HCT116 (cell line): ENCODE data around the gene SLC27A4. TPM values are rescaled to one million over a fixed set of nuclear protein-coding genes. Genes with fewer than 3 reads are reported as not detected.

Source experiments
- ATAC-seq: fragments of 200-7000 bp; cut with Tn5 transposase; 2 replicates; pipeline ENCODE4 v1.9.1; 2020; ENCODE audit warnings: mild to moderate bottlenecking, moderate library complexity
- BruUV-seq: library from RNA; stranded (reverse); fragments of 400-500 nt; replicated peaks from 2 replicates; lab custom pipeline; 2021; lab: Mats Ljungman, UMichigan
- CTCF ChIA-PET: fragments of 300-600 bp; sonication (Branson Sonifier 250); formaldehyde crosslinking; loops from one replicate; lab custom pipeline; 2021; ENCODE audit warnings: antibody characterized with exemption; lab: Charles Lee
- POLR2A ChIA-PET: fragments of 300-600, 350-600 bp; sonication (Branson Sonifier 250); formaldehyde crosslinking; loops from one replicate; lab custom pipeline; 2021; ENCODE audit warnings: antibody characterized with exemption; lab: Charles Lee
- RAD21 ChIA-PET, 2 experiments: fragments of 300-600 bp; sonication (Branson Sonifier 250); formaldehyde crosslinking; loops; one replicate each; lab custom pipeline; 2023; ENCODE audit warnings: low total read pairs in 2 of 2; ENCODE audit not compliant: uncharacterized antibody in 2 of 2, unreplicated experiment in 2 of 2, low non-redundant PET in 1 of 2; lab: Charles Lee
- DNase-seq: peaks from one replicate; pipeline ENCODE4 v3.0.0-alpha.2; 2010; ENCODE audit warnings: low read depth, low spot score
- H2AFZ ChIP-seq: fragments of 200-600 bp; shearing (Covaris generic), sonication (generic); 2 replicates; pipeline ENCODE4 v1.6.1; 2017; ENCODE audit warnings: low read depth, mixed run types, mixed read lengths, antibody characterized with exemption, low read length; ENCODE audit not compliant: poor library complexity, severe bottlenecking
- H3K27ac ChIP-seq: 2 replicates; pipeline ENCODE4 v1.5.1; 2012; ENCODE audit warnings: low read depth, low read length
- H3K27me3 ChIP-seq: fragments of 200-600 bp; sonication (generic); 2 replicates; pipeline ENCODE4 v1.6.1; 2016; ENCODE audit warnings: mixed run types, low read length, mixed read lengths; ENCODE audit not compliant: insufficient read depth
- H3K36me3 ChIP-seq, 2 experiments: fragments of 200-500 bp in 1 of 2; fragments of 200-600 bp in 1 of 2; sonication (Bioruptor generic) in 1 of 2; sonication (generic) in 1 of 2; 2 replicates each; pipeline versions ENCODE4 v1.5.1 to v1.6.1; 2014 to 2016; ENCODE audit warnings: low read length in 2 of 2, inconsistent platforms in 1 of 2, mixed read lengths in 1 of 2, mixed run types in 1 of 2; ENCODE audit not compliant: insufficient read depth in 2 of 2, control insufficient read depth in 1 of 2
- H3K4me1 ChIP-seq, 2 experiments: fragments of 200-600 bp in 1 of 2; sonication (generic) in 1 of 2; 2 replicates each; pipeline versions ENCODE4 v1.5.1 to v1.6.1; 2012 to 2017; ENCODE audit warnings: low read length in 2 of 2, inconsistent platforms in 1 of 2, mild to moderate bottlenecking in 1 of 2, mixed read lengths in 1 of 2, mixed run types in 1 of 2, moderate library complexity in 1 of 2; ENCODE audit not compliant: insufficient read depth in 2 of 2, control insufficient read depth in 1 of 2
- H3K4me2 ChIP-seq: fragments of 200-600 bp; sonication (generic); 2 replicates; pipeline ENCODE4 v1.6.1; 2017; ENCODE audit warnings: mixed run types, low read length, mixed read lengths
- H3K4me3 ChIP-seq, 2 experiments: fragments of 200-600 bp in 1 of 2; sonication (generic) in 1 of 2; replicated peaks in 1 of 2; 2 replicates each; pipeline ENCODE4 v1.5.1; 2011 to 2016; ENCODE audit warnings: low read length in 2 of 2, control low read depth in 1 of 2, low read depth in 1 of 2, mild to moderate bottlenecking in 1 of 2, mixed read lengths in 1 of 2, mixed run types in 1 of 2
- H3K79me2 ChIP-seq: fragments of 200-600 bp; sonication (generic); 2 replicates; pipeline ENCODE4 v1.6.1; 2017; ENCODE audit warnings: mild to moderate bottlenecking, mixed run types, low read length, moderate library complexity, mixed read lengths; ENCODE audit not compliant: insufficient read depth
- H3K9ac ChIP-seq: fragments of 200-600 bp; sonication (generic); 2 replicates; pipeline ENCODE4 v1.6.1; 2016; ENCODE audit warnings: low read length, mixed read lengths
- H3K9me2 ChIP-seq: fragments of 200-600 bp; sonication (generic), shearing (Covaris generic); 2 replicates; pipeline ENCODE4 v1.6.1; 2017; ENCODE audit warnings: mixed run types, mild to moderate bottlenecking, moderate library complexity; ENCODE audit not compliant: insufficient read depth
- H3K9me3 ChIP-seq, 2 experiments: fragments of 200-500 bp in 1 of 2; fragments of 200-600 bp in 1 of 2; sonication (Bioruptor generic) in 1 of 2; sonication (generic) in 1 of 2; 2 replicates each; pipeline ENCODE4 v1.6.1; 2014 to 2017; ENCODE audit warnings: low read length in 2 of 2, mixed read lengths in 2 of 2, inconsistent platforms in 1 of 2, low read depth in 1 of 2, mild to moderate bottlenecking in 1 of 2, mixed run types in 1 of 2, moderate library complexity in 1 of 2; ENCODE audit not compliant: control insufficient read depth in 1 of 2, insufficient read depth in 1 of 2
- H4K20me1 ChIP-seq: fragments of 200-600 bp; sonication (generic), shearing (Covaris generic); 2 replicates; pipeline ENCODE4 v1.6.1; 2017; ENCODE audit warnings: mixed run types, mild to moderate bottlenecking, moderate library complexity; ENCODE audit not compliant: insufficient read depth
- CBX3 ChIP-seq: IDR thresholded peaks from 2 replicates; pipeline ENCODE4 v1.6.1; 2012; ENCODE audit warnings: low read depth
- CEBPB ChIP-seq: IDR thresholded peaks from 2 replicates; pipeline ENCODE4 v1.6.1; 2012; ENCODE audit warnings: low read depth
- EGR1 ChIP-seq: IDR thresholded peaks from 2 replicates; pipeline ENCODE4 v1.6.1; 2012; ENCODE audit warnings: low read depth
- ELF1 ChIP-seq: IDR thresholded peaks from 2 replicates; pipeline ENCODE4 v1.6.1; 2012; ENCODE audit warnings: low read depth, borderline replicate concordance
- EZH2phosphoT487 ChIP-seq: fragments of 200-600 bp; IDR thresholded peaks from 2 replicates; pipeline ENCODE4 v1.6.1; 2018; ENCODE audit warnings: antibody characterized with exemption, borderline replicate concordance
- FOSL1 ChIP-seq: IDR thresholded peaks from 2 replicates; pipeline ENCODE4 v1.6.1; 2012; ENCODE audit warnings: low read depth
- POLR2A ChIP-seq: IDR thresholded peaks from 2 replicates; pipeline ENCODE4 v1.7.0; 2011; ENCODE audit warnings: borderline replicate concordance; ENCODE audit not compliant: insufficient read depth, insufficient read length; ENCODE audit errors: extremely low read depth
- POLR2AphosphoS5 ChIP-seq: IDR thresholded peaks from 2 replicates; pipeline ENCODE4 v1.6.1; 2011; ENCODE audit warnings: mild to moderate bottlenecking, low read depth, low read length, moderate library complexity
- SRF ChIP-seq: IDR thresholded peaks from 2 replicates; pipeline ENCODE4 v1.6.1; 2012; ENCODE audit warnings: low read depth
- TCF7L2 ChIP-seq: IDR thresholded peaks from 2 replicates; pipeline ENCODE4 v1.7.0; 2011; ENCODE audit warnings: borderline replicate concordance, inconsistent platforms; ENCODE audit not compliant: insufficient read depth, insufficient read length; ENCODE audit errors: extremely low read depth
- ZFX ChIP-seq: fragments of 450-650 bp; IDR thresholded peaks from 2 replicates; pipeline ENCODE4 v1.6.1; 2017
- ZNF274 ChIP-seq: fragments of 200-500 bp; sonication (Bioruptor generic); IDR thresholded peaks from 2 replicates; pipeline ENCODE4 v1.6.1; 2014; ENCODE audit warnings: mild to moderate bottlenecking, low read depth, low read length, inconsistent platforms
- intact Hi-C: fragments of 100-400 bp; cut with micrococcal nuclease; formaldehyde crosslinking; loops from 2 replicates; pipeline ENCODE4 v1.10.0; 2022
- total RNA-seq: library from RNA; stranded (reverse); gene quantifications from one replicate; pipeline ENCODE4 v1.2.1, GENCODE V29; 2021; ENCODE audit not compliant: unreplicated experiment
- TF ChIP-seq, protein P1 (sequence below): IDR thresholded peaks from 2 replicates; pipeline ENCODE4 v1.6.1; 2011; ENCODE audit warnings: mild to moderate bottlenecking, low read length, moderate library complexity; ENCODE audit not compliant: insufficient replicate concordance; ENCODE audit errors: extremely low read depth
- TF ChIP-seq, protein P2 (sequence below), 3 experiments: fragments of 200-600 bp in 1 of 3; sonication (generic) in 1 of 3; IDR thresholded peaks in 2 of 3; conservative IDR thresholded peaks in 1 of 3; 2 replicates each; pipeline ENCODE4 v1.5.1; 2012 to 2017; ENCODE audit warnings: low read depth in 2 of 3, low read length in 2 of 3, antibody characterized with exemption in 1 of 3, borderline replicate concordance in 1 of 3, control low read depth in 1 of 3, mild to moderate bottlenecking in 1 of 3, mixed read lengths in 1 of 3, mixed run types in 1 of 3, moderate library complexity in 1 of 3; ENCODE audit not compliant: insufficient read depth in 1 of 3

SLC27A4 gene
- total RNA-seq, 1 experiment from 2014 or later: 33.9 TPM

DNA sequence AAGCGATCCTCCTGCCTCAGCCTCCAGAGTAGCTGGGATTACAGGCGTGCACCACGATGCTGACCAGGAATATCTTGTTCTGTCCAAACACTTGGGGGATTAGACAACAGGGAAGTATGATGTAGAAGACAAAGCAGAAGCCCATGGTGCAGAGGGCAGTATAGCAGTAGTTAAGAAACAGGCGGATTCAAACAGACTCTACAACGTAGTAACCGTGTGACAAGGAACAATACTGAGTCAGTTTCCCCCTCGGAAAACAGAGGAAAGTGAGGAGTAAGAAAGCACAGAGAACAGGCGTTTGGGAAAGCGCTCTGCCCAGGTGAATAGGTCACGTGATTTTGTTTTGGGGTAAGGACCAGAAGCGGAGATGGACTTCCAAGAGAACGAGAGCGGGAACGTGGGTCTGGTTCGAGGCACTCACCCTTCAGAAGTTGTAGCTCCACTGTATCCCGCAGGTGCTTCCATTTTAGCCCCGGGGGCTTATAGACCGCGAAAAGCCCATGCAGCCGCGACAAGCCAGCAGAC, 18.4 kb upstream of the SLC27A4 start:
- Histone ChIP-seq H3K36me3 (peaks cover 10 to 20% of the 10 kb centered on the region in 2 experiments; a peak in 3 of 4 replicates), H4K20me1 (no peaks in the 10 kb centered on the region), H3K79me2 (peaks cover 38% of the 10 kb centered on the region), H3K4me1 (peaks cover 8 to 17% of the 10 kb centered on the region in 2 experiments), H3K9me3 (no peaks in the 10 kb centered on the region), H3K27ac (peak overlapping the region; percentile 93), H3K9ac (peak overlapping the region; percentile 85), H2AFZ (no peak overlapping the region), H3K9me2 (no peaks in the 10 kb centered on the region), H3K27me3 (no peaks in the 10 kb centered on the region), H3K4me2 (peak overlapping the region; percentile 89), H3K4me3 (peak overlapping the region; percentile 99 to 100)
- ChIA-PET RAD21 (no interaction called here), POLR2A (interaction anchor here (0.6 to 1.1 kb wide), 2 partner anchors 15 to 33 kb away, joined by 5 read pairs; no protein-coding TSS in a partner anchor), CTCF (no interaction called here)
- peak; percentile 82 for TF ChIP-seq POLR2A
- TF ChIP-seq ZFX: no peak
- ATAC-seq: peak; percentile 59
- TSS peak; percentile 85 for BruUV-seq
- intact Hi-C loops: loop anchor here (1.0 to 2.0 kb wide), 2 partner anchors 15 to 19 kb away; no protein-coding TSS in a partner anchor
- DNase-seq: no peak

DNA sequence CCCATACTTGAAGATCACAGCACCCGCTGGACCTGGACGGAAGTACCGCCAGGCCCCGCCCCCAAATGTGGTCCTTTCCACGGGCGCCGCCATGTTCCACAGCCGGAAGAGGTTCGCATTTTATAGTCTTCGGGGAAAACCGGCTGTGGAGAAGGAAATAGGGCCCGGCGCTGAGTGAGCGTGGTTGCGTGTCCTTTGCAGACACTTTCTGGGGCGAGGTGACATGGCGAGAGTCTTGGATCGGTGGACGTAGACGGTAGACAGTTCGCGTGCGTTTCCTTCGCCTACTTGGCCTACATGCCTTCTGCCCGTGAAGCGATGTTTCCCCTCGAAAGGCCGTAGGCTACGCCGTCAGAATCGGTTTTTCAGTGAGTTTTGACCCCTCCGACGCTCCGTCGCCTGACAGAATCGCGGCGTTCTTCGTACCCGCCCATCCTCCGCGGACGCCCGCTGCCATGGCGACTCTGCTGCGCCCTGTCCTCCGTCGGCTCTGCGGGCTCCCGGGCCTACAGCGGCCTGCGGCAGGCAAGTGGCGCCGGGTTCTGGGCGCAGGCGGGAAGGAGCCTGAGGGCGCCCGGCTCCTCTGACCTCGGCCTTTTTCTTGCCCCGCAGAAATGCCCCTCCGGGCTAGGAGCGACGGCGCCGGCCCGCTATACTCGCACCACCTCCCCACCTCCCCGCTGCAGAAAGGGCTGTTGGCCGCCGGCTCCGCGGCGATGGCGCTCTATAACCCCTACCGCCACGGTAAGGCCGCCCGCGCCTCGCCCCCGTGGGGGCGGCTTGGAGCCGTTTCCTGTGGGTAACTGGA, 17.7 kb upstream of the SLC27A4 start, which contains the start of the genes COQ4 and TRUB2:
Gene COQ4 (plus strand): TSS at position 436 of the 808 bp plus-strand sequence. CDS start 20 bp downstream, at position 456.
Gene TRUB2 (minus strand): TSS at position 44 of the 808 bp plus-strand sequence. CDS start 39 bp downstream, at position 5.
- Histone ChIP-seq H3K9me3 (no peaks in the 10 kb centered on the region), H3K4me3 (peak within 1 kb of the TSS; percentile 99 to 100), H3K4me2 (peak within 1 kb of the TSS; percentile 89), H3K9ac (peak within 1 kb of the TSS; percentile 85), H2AFZ (peak within 1 kb of the TSS; percentile 13), H3K27ac (peak within 1 kb of the TSS; percentile 93), H3K79me2 (peaks cover 38% of the 10 kb centered on the region), H3K9me2 (no peaks in the 10 kb centered on the region), H3K4me1 (peaks cover 8 to 19% of the 10 kb centered on the region in 2 experiments), H3K27me3 (no peaks in the 10 kb centered on the region), H4K20me1 (no peaks in the 10 kb centered on the region), H3K36me3 (peaks cover 6 to 18% of the 10 kb centered on the region in 2 experiments; a peak in 3 of 4 replicates)
- ChIA-PET POLR2A (interaction anchor here (1.1 kb wide), 1 partner anchor 15 kb away, joined by 5 read pairs; no protein-coding TSS in a partner anchor), RAD21 (no interaction called here), CTCF (no interaction called here)
- BruUV-seq: no TSS peak
- peak; percentile 92 for DNase-seq
- intact Hi-C loops: loop anchor here (1.0 to 2.0 kb wide), 2 partner anchors 16 to 19 kb away; no protein-coding TSS in a partner anchor
- ATAC-seq: peak; percentile 86
- TF ChIP-seq CBX3 (no peak), EZH2phosphoT487 (no peak), SRF (no peak), EGR1 (no peak), ZFX (peak; percentile 87; the same call in 1 of the 2 replicates), POLR2AphosphoS5 (peak; percentile 81), FOSL1 (no peak), POLR2A (peak; percentile 27), TCF7L2 (peak; percentile 89), ZNF274 (no peak), ELF1 (no peak), CEBPB (no peak)
- TF ChIP-seq, protein P1, sequence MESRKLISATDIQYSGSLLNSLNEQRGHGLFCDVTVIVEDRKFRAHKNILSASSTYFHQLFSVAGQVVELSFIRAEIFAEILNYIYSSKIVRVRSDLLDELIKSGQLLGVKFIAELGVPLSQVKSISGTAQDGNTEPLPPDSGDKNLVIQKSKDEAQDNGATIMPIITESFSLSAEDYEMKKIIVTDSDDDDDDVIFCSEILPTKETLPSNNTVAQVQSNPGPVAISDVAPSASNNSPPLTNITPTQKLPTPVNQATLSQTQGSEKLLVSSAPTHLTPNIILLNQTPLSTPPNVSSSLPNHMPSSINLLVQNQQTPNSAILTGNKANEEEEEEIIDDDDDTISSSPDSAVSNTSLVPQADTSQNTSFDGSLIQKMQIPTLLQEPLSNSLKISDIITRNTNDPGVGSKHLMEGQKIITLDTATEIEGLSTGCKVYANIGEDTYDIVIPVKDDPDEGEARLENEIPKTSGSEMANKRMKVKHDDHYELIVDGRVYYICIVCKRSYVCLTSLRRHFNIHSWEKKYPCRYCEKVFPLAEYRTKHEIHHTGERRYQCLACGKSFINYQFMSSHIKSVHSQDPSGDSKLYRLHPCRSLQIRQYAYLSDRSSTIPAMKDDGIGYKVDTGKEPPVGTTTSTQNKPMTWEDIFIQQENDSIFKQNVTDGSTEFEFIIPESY: peak; percentile 40
- TF ChIP-seq, protein P2, sequence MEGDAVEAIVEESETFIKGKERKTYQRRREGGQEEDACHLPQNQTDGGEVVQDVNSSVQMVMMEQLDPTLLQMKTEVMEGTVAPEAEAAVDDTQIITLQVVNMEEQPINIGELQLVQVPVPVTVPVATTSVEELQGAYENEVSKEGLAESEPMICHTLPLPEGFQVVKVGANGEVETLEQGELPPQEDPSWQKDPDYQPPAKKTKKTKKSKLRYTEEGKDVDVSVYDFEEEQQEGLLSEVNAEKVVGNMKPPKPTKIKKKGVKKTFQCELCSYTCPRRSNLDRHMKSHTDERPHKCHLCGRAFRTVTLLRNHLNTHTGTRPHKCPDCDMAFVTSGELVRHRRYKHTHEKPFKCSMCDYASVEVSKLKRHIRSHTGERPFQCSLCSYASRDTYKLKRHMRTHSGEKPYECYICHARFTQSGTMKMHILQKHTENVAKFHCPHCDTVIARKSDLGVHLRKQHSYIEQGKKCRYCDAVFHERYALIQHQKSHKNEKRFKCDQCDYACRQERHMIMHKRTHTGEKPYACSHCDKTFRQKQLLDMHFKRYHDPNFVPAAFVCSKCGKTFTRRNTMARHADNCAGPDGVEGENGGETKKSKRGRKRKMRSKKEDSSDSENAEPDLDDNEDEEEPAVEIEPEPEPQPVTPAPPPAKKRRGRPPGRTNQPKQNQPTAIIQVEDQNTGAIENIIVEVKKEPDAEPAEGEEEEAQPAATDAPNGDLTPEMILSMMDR (IDR thresholded peaks at IDR 0.05 in 2 of 3, conservative IDR thresholded peaks at IDR 0.05 in 1 of 3; ENCODE audit: borderline replicate concordance in 1 of 3, insufficient read depth in 1 of 3, low read depth in 2 of 3, low read length in 2 of 3): no peak
